Measurements from ENCODE around the gene ZDHHC1.

The ZDHHC1 gene

DNA sequence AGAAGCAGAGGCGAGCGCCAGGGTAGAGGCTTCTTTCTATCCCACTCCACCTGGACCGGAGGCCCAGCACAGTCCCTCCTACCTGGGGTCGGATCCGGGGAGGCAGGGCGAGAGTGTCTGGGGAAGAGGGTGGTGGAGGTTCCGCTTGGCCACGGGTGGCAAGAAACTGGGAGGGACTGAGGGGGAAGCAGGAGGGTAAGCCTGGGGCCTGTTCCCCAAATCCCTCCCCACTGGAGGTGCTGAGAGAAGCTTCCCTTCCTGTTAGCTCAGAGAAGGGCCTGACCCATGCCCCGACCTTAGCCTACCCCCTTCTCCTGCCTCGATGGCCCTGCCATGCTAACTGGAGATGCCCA, 21.2 kb downstream of the ZDHHC1 start:
- Histone ChIP-seq H3K4me3 (ENCODE audit: low read length, poor library complexity, severe bottlenecking) (no peak overlapping the region), H3K36me3 (ENCODE audit: insufficient read depth, low read length) (no peaks in the 10 kb centered on the region), H3K27me3 (ENCODE audit: insufficient read depth, low read length, poor library complexity, severe bottlenecking) (no peaks in the 10 kb centered on the region), H2AFZ (ENCODE audit: low read length) (no peak overlapping the region), H3K9me3 (ENCODE audit: insufficient read depth, low read depth, low read length) (no peaks in the 10 kb centered on the region), H3K9me2 (replicated peaks; ENCODE audit: low read depth, low read length) (no peaks in the 10 kb centered on the region), H3K4me1 (ENCODE audit: insufficient read depth, low read length, poor library complexity, severe bottlenecking) (no peaks in the 10 kb centered on the region), H3K9ac (ENCODE audit: low read depth, low read length, poor library complexity, severe bottlenecking) (no peak overlapping the region), H4K20me1 (ENCODE audit: insufficient read depth, low read length, poor library complexity, severe bottlenecking) (no peaks in the 10 kb centered on the region), H3K79me2 (ENCODE audit: insufficient read depth, low read length) (no peaks in the 10 kb centered on the region), H3F3A (ENCODE audit: low read depth) (no peaks in the 10 kb centered on the region), H3K4me2 (ENCODE audit: low read depth, low read length, poor library complexity, severe bottlenecking) (no peak overlapping the region)
- TF ChIP-seq, protein P1, sequence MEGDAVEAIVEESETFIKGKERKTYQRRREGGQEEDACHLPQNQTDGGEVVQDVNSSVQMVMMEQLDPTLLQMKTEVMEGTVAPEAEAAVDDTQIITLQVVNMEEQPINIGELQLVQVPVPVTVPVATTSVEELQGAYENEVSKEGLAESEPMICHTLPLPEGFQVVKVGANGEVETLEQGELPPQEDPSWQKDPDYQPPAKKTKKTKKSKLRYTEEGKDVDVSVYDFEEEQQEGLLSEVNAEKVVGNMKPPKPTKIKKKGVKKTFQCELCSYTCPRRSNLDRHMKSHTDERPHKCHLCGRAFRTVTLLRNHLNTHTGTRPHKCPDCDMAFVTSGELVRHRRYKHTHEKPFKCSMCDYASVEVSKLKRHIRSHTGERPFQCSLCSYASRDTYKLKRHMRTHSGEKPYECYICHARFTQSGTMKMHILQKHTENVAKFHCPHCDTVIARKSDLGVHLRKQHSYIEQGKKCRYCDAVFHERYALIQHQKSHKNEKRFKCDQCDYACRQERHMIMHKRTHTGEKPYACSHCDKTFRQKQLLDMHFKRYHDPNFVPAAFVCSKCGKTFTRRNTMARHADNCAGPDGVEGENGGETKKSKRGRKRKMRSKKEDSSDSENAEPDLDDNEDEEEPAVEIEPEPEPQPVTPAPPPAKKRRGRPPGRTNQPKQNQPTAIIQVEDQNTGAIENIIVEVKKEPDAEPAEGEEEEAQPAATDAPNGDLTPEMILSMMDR (conservative IDR thresholded peaks at IDR 0.05; ENCODE audit: low read length) = no peak
- no peak for TF ChIP-seq EZH2phosphoT487 (IDR thresholded peaks at IDR 0.05; ENCODE audit: borderline replicate concordance)

DNA sequence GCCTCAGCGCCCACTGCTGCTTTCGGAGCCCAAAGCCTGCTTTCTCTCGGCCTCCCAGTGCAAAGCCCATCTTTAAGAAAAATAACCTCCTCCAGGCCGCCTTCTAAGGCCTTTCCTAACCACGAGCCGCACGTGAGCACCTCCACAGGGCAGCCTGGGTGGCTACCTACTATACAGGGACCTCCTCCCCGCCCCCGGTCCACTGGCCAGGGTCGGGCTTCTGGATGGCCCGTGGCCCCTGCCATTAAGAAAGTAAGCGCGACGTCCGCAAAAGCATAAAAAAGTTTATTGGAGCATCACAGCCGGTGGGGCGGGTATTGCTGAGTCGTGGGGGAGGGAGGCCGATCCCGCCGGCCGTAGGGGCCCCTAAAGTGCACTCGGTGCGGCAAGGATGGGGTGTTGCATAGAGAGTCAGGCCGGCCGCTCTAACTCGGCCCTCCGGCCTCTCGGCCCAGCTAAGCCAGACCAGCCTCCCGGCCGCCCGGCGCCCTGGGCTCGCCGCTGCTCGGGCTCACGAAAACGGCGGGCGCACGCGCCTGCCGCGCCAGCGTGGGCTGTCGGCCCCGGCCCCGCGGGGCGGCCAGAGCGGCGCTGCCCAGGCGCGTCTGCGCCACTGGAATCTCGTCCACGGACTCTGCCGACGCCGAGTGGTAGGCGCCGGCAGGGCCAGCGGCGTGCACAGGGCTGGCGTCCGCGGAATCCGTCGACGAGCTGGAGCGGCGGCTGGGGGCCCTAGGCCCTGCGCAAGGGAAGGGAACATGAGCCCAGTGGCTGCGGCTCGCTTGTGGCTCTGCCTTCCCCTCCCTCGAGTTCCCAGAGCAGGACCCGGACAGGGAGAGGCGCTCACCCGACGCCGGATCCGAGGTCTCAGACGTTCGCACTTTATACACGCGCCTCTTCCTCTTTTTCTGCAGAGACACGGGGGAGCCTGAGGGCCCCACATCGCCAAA, 21.8 kb downstream of the ZDHHC1 start:
- Histone ChIP-seq H3K4me3 (ENCODE audit: low read length, poor library complexity, severe bottlenecking) (no peak overlapping the region), H3F3A (ENCODE audit: low read depth) (no peaks in the 10 kb centered on the region), H3K4me1 (ENCODE audit: insufficient read depth, low read length, poor library complexity, severe bottlenecking) (no peaks in the 10 kb centered on the region), H3K9ac (ENCODE audit: low read depth, low read length, poor library complexity, severe bottlenecking) (no peak overlapping the region), H3K36me3 (ENCODE audit: insufficient read depth, low read length) (no peaks in the 10 kb centered on the region), H3K4me2 (ENCODE audit: low read depth, low read length, poor library complexity, severe bottlenecking) (no peak overlapping the region), H4K20me1 (ENCODE audit: insufficient read depth, low read length, poor library complexity, severe bottlenecking) (no peaks in the 10 kb centered on the region), H3K9me3 (ENCODE audit: insufficient read depth, low read depth, low read length) (no peaks in the 10 kb centered on the region), H3K9me2 (replicated peaks; ENCODE audit: low read depth, low read length) (no peaks in the 10 kb centered on the region), H3K27me3 (ENCODE audit: insufficient read depth, low read length, poor library complexity, severe bottlenecking) (no peaks in the 10 kb centered on the region), H2AFZ (ENCODE audit: low read length) (no peak overlapping the region), H3K79me2 (ENCODE audit: insufficient read depth, low read length) (no peaks in the 10 kb centered on the region)
- TF ChIP-seq, protein P1 (conservative IDR thresholded peaks at IDR 0.05; ENCODE audit: low read length) = no peak
- TF ChIP-seq EZH2phosphoT487 (IDR thresholded peaks at IDR 0.05; ENCODE audit: borderline replicate concordance) = no peak

DNA sequence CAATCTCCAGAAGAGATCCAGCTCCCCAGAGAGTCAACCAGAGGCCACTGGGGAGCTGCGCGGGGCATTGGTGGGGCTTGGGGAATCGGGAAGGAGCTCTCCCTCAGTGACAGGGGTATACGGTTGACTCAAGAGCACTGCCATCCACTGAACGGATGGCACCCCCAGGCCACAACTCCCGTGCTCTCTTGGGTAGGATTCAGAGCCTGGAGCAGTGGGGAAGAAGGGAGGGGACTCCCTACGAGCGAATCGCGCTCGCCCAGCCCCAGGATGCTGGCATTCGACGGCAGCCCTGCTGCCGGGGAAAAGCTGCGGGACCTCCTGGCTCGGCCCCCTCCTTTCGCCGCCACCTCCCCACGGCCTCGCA, 22.5 kb downstream of the ZDHHC1 start:
- Histone ChIP-seq H3K9me2 (replicated peaks; ENCODE audit: low read depth, low read length) (no peaks in the 10 kb centered on the region), H3K4me2 (ENCODE audit: low read depth, low read length, poor library complexity, severe bottlenecking) (no peak overlapping the region), H3K4me3 (ENCODE audit: low read length, poor library complexity, severe bottlenecking) (no peak overlapping the region), H3K36me3 (ENCODE audit: insufficient read depth, low read length) (no peaks in the 10 kb centered on the region), H3K27me3 (ENCODE audit: insufficient read depth, low read length, poor library complexity, severe bottlenecking) (no peaks in the 10 kb centered on the region), H3K9ac (ENCODE audit: low read depth, low read length, poor library complexity, severe bottlenecking) (no peak overlapping the region), H3K4me1 (ENCODE audit: insufficient read depth, low read length, poor library complexity, severe bottlenecking) (no peaks in the 10 kb centered on the region), H4K20me1 (ENCODE audit: insufficient read depth, low read length, poor library complexity, severe bottlenecking) (no peaks in the 10 kb centered on the region), H2AFZ (ENCODE audit: low read length) (no peak overlapping the region), H3F3A (ENCODE audit: low read depth) (no peaks in the 10 kb centered on the region), H3K9me3 (ENCODE audit: insufficient read depth, low read depth, low read length) (no peaks in the 10 kb centered on the region), H3K79me2 (ENCODE audit: insufficient read depth, low read length) (no peaks in the 10 kb centered on the region)
- TF ChIP-seq, protein P1 (conservative IDR thresholded peaks at IDR 0.05; ENCODE audit: low read length) = no peak
- TF ChIP-seq EZH2phosphoT487 (IDR thresholded peaks at IDR 0.05; ENCODE audit: borderline replicate concordance) = no peak

Measured in Loucy (cell line).